HG03354 (cell line): Measurements from ENCODE around the gene MINDY4.

ENCODE experiments used
- ATAC-seq: cut with Tn5 transposase; IDR thresholded peaks from one replicate; pipeline ENCODE4 v1.9.1; 2021; ENCODE audit warnings: mild to moderate bottlenecking; ENCODE audit not compliant: unreplicated experiment, poor library complexity, severe bottlenecking

The MINDY4 gene

GRCh38 chr7:30771174-30771879 is at the start of gene MINDY4:
Gene MINDY4 (plus strand): TSS chr7:30771417. CDS start chr7:30771494, 77 bp downstream.
- ATAC-seq = peak; percentile 92

GRCh38 chr7:30722187-30722586 is 49.0 kb upstream of the MINDY4 start:
- no peak for ATAC-seq

GRCh38 chr7:30722671-30723070 is 48.5 kb upstream of the MINDY4 start:
- ATAC-seq = no peak

- ATAC-seq = no peak
Measured at GRCh38 chr7:30723776-30724175, 47.4 kb upstream of the MINDY4 start.

- ATAC-seq = no peak
Measured at GRCh38 chr7:30726296-30727006, 44.8 kb upstream of the MINDY4 start.

GRCh38 chr7:30727061-30727945 is 43.9 kb upstream of the MINDY4 start:
- ATAC-seq = peak; percentile 62

GRCh38 chr7:30728591-30729100 is 42.6 kb upstream of the MINDY4 start:
- ATAC-seq = no peak

GRCh38 chr7:30729642-30730041 is 41.6 kb upstream of the MINDY4 start:
- no peak for ATAC-seq

- no peak for ATAC-seq
Measured at GRCh38 chr7:30730097-30730496, 41.1 kb upstream of the MINDY4 start.

GRCh38 chr7:30730996-30731395 is 40.2 kb upstream of the MINDY4 start:
- no peak for ATAC-seq

- no peak for ATAC-seq
Measured at GRCh38 chr7:30731581-30731980, 39.6 kb upstream of the MINDY4 start.

- ATAC-seq = no peak
Measured at GRCh38 chr7:30732606-30733005, 38.6 kb upstream of the MINDY4 start.

- no peak for ATAC-seq
Measured at GRCh38 chr7:30733216-30733615, 38.0 kb upstream of the MINDY4 start.

GRCh38 chr7:30733691-30734090 is 37.5 kb upstream of the MINDY4 start:
- no peak for ATAC-seq

GRCh38 chr7:30734497-30734896 is 36.7 kb upstream of the MINDY4 start:
- no peak for ATAC-seq

GRCh38 chr7:30735631-30736030 is 35.6 kb upstream of the MINDY4 start:
- ATAC-seq = no peak

GRCh38 chr7:30736291-30736690 is 34.9 kb upstream of the MINDY4 start:
- ATAC-seq = no peak

GRCh38 chr7:30738026-30738915 is 32.9 kb upstream of the MINDY4 start:
- no peak for ATAC-seq

GRCh38 chr7:30739691-30740090 is 31.5 kb upstream of the MINDY4 start:
- no peak for ATAC-seq
